Heart left ventricle (tissue), 13 donors: ENCODE results near the gene GDF7.

Experiments
- CTCF ChIP-seq, 12 donors: fragments of 200-600 bp; sonication (generic) in 4 of 12; IDR thresholded peaks; one replicate each; pipeline versions ENCODE4 v1.5.0 to v1.8.0; 2018 to 2022; ENCODE audit warnings: antibody characterized with exemption in 12 of 12, mild to moderate bottlenecking in 5 of 12
- POLR2A ChIP-seq, 2 donors: fragments of 450-650 bp; IDR thresholded peaks; one replicate each; pipeline ENCODE4 v1.6.1; 2017; ENCODE audit warnings: antibody characterized with exemption in 2 of 2, mild to moderate bottlenecking in 2 of 2, moderate library complexity in 2 of 2
- donor health status: ischemic (EF 13 %, LVEDD 7.1; RV severe dilation, severe dysfunction).
- donor health status: DM: no; HTN: yes; CAD: no.
- donor health status: DM: no; HTN: no; CAD: no.
- donor health status: ischemic (EF 25% LVEDD 6.9; RV normal size, moderate dysfunction).
- donor health status: ischemic (EF 25% LVEDD 5.7; RV mildly dilated, moderate dysfunction).
- donor health status: ischemic (EF 35%, LVEDD 5.7; RV mildly dilated, moderate dysfunction).
- donor health status: nonischemic (EF 11% LVEDD 7.7; RV severe dilation, severe dysfunction).
- donor health status: DM: yes; HTN: yes; CAD: no.
- donor health status: PGD.
- donor health status: ischemic (EF 29% LVEDD 5.4; RV normal size, mild dysfunction).
- donor health status: nonischemic (EF 23%, LVEDD 6.1; RV moderate dilation, normal function).

DNA sequence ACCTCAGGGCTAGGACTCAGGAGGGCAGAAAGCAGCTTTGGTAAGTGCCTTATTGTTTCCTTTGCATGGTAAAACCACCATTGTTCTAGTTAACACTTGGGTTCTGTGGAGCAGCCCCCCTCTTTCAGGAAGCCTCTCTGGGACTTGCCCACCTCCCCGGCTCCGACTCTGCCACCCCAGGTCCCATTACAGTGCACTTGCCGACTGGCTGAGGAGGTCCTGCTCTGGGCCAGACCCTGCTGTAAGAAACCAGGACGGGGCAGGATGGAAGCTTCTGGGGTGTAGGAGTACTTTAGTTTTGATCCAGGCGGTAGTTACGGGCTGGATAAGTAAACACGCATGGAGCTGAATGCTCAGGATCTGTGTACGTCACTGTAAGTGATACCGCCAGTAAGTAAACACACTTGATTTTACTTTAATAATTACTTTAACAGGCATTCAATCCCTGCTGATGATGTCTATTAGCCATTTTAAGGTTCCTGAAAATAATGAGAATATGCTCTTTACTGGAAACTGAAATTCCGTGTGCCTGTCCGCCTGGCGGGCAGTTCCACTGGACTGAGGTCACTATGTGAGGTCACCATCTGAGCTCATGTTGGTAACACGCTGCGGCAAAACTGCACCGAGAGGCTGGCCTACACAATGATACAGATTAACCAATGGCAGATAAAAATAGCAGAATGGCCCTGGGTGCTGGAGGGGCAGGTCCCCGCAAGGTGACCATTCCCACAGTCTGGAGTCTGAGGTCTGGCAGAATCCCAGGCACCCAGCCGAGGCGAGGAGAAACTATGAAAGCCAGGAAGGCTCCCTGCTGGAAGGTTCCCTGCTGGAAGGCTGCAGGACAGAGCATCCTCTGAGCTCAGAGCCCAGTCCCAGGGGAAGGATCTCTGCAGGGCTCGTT is 41.2 kb upstream of the GDF7 start:
- TF ChIP-seq CTCF (IDR thresholded peaks at IDR 0.05) = peak in 8 of 12 donors; percentile 10 to 40 (median 32)
- TF ChIP-seq POLR2A (IDR thresholded peaks at IDR 0.05) = no peak
